ENCODE results near the gene ELOVL1. TPM values are rescaled to one million over a fixed set of nuclear protein-coding genes. Genes with fewer than 3 reads are reported as not detected.

The ELOVL1 gene
- total RNA-seq, 1 experiment from 2014 or later = 53.7 TPM

GRCh38 chr1:43349594-43350306 is 18.1 kb downstream of the ELOVL1 start:
- BruUV-seq (replicated peaks) = no TSS peak
- intact Hi-C loops (cut with micrococcal nuclease; ENCODE audit: unreplicated experiment) = loop anchor here (10.0 kb wide), 1 partner anchor 105 kb away; no protein-coding TSS in a partner anchor
- peak overlapping the region; percentile 52 for H3K4me3 ChIP-seq (ENCODE audit: low read depth, low read length, poor library complexity, severe bottlenecking)
- CTCF ChIA-PET = no interaction called here
- POLR2A ChIA-PET (ENCODE audit: low non-redundant PET) = no interaction called here
- H3K27me3 ChIP-seq (replicated peaks; ENCODE audit: insufficient read depth, low read depth, low read length, poor library complexity) = no peaks in the 10 kb centered on the region
- no peak overlapping the region for H3K27ac ChIP-seq (ENCODE audit: low read depth, low read length, poor library complexity, severe bottlenecking)
- H3K36me3 ChIP-seq (ENCODE audit: insufficient read depth, low read length, poor library complexity, severe bottlenecking) = no peaks in the 10 kb centered on the region
- no peak for TF ChIP-seq EZH2 (IDR thresholded peaks at IDR 0.05; ENCODE audit: borderline replicate concordance, low read depth, low read length, poor library complexity, severe bottlenecking)
- TF ChIP-seq CTCF (conservative IDR thresholded peaks at IDR 0.05; ENCODE audit: low read depth, low read length) = no peak
- DNase-seq (ENCODE audit: low spot score) = no peak
- H3K4me1 ChIP-seq (ENCODE audit: insufficient read depth, low read length, poor library complexity, severe bottlenecking) = peaks cover 8% of the 10 kb centered on the region
- H3K9me3 ChIP-seq (ENCODE audit: low read depth, low read length, poor library complexity, severe bottlenecking) = no peaks in the 10 kb centered on the region

- H3K4me3 ChIP-seq (ENCODE audit: low read depth, low read length, poor library complexity, severe bottlenecking) = peak overlapping the region; percentile 52
- no TSS peak for BruUV-seq (replicated peaks)
- no peak for TF ChIP-seq EZH2 (IDR thresholded peaks at IDR 0.05; ENCODE audit: borderline replicate concordance, low read depth, low read length, poor library complexity, severe bottlenecking)
- TF ChIP-seq CTCF (conservative IDR thresholded peaks at IDR 0.05; ENCODE audit: low read depth, low read length) = no peak
- H3K9me3 ChIP-seq (ENCODE audit: low read depth, low read length, poor library complexity, severe bottlenecking) = no peaks in the 10 kb centered on the region
- intact Hi-C loops (cut with micrococcal nuclease; ENCODE audit: unreplicated experiment) = no loop called here
- ChIA-PET POLR2A (ENCODE audit: low non-redundant PET) (no interaction called here), CTCF (no interaction called here)
- no peaks in the 10 kb centered on the region for H3K27me3 ChIP-seq (replicated peaks; ENCODE audit: insufficient read depth, low read depth, low read length, poor library complexity)
- peak overlapping the region; percentile 62 for H3K27ac ChIP-seq (ENCODE audit: low read depth, low read length, poor library complexity, severe bottlenecking)
- H3K4me1 ChIP-seq (ENCODE audit: insufficient read depth, low read length, poor library complexity, severe bottlenecking) = peaks cover 8% of the 10 kb centered on the region
- peak; percentile 82 for DNase-seq (ENCODE audit: low spot score)
- H3K36me3 ChIP-seq (ENCODE audit: insufficient read depth, low read length, poor library complexity, severe bottlenecking) = no peaks in the 10 kb centered on the region
These were observed 18.8 kb downstream of the ELOVL1 start for GRCh38 chr1:43348809-43349593.

- no peaks in the 10 kb centered on the region for H3K9me3 ChIP-seq (ENCODE audit: low read depth, low read length, poor library complexity, severe bottlenecking)
- no peaks in the 10 kb centered on the region for H3K27me3 ChIP-seq (replicated peaks; ENCODE audit: insufficient read depth, low read depth, low read length, poor library complexity)
- CTCF ChIA-PET = no interaction called here
- H3K27ac ChIP-seq (ENCODE audit: low read depth, low read length, poor library complexity, severe bottlenecking) = peak overlapping the region; percentile 62
- DNase-seq (ENCODE audit: low spot score) = no peak
- peak overlapping the region; percentile 52 for H3K4me3 ChIP-seq (ENCODE audit: low read depth, low read length, poor library complexity, severe bottlenecking)
- no peak for TF ChIP-seq EZH2 (IDR thresholded peaks at IDR 0.05; ENCODE audit: borderline replicate concordance, low read depth, low read length, poor library complexity, severe bottlenecking)
- TF ChIP-seq CTCF (conservative IDR thresholded peaks at IDR 0.05; ENCODE audit: low read depth, low read length) = no peak
- intact Hi-C loops (cut with micrococcal nuclease; ENCODE audit: unreplicated experiment) = no loop called here
- no peaks in the 10 kb centered on the region for H3K36me3 ChIP-seq (ENCODE audit: insufficient read depth, low read length, poor library complexity, severe bottlenecking)
- H3K4me1 ChIP-seq (ENCODE audit: insufficient read depth, low read length, poor library complexity, severe bottlenecking) = peaks cover 8% of the 10 kb centered on the region
- POLR2A ChIA-PET (ENCODE audit: low non-redundant PET) = no interaction called here
- no TSS peak for BruUV-seq (replicated peaks)
These were observed 19.4 kb downstream of the ELOVL1 start for GRCh38 chr1:43348343-43348808.

Data from A673 (cell line).